Amniotic epithelial cell (primary cell): ENCODE measurements around the gene RHCG.
A peak's percentile ranks its signal among the peaks of the same experiment; 100 is the strongest.

Source experiments
- DNase-seq: peaks from one replicate; pipeline ENCODE4 v3.0.0-alpha.2; 2010; ENCODE audit warnings: low read depth

RHCG gene

GRCh38 chr15:89502867-89503595 is 6.6 kb upstream of the RHCG start:
- DNase-seq: no peak

- no peak for DNase-seq
Measured at GRCh38 chr15:89501646-89502045, 5.3 kb upstream of the RHCG start.

- DNase-seq: no peak
Measured at GRCh38 chr15:89500397-89501270, 4.3 kb upstream of the RHCG start.

GRCh38 chr15:89499156-89499555 is 2.8 kb upstream of the RHCG start:
- DNase-seq: no peak

GRCh38 chr15:89498574-89498906 is 2.2 kb upstream of the RHCG start:
- DNase-seq: no peak

GRCh38 chr15:89497231-89497630 is 848 bp upstream of the RHCG start:
- no peak for DNase-seq

GRCh38 chr15:89495638-89496145 is 691 bp downstream of the RHCG start:
- no peak for DNase-seq

GRCh38 chr15:89494941-89495637 is 1.3 kb downstream of the RHCG start:
- DNase-seq: peak; percentile 17

- DNase-seq: no peak
Measured at GRCh38 chr15:89494031-89494430, 2.4 kb downstream of the RHCG start.

- DNase-seq: no peak
Measured at GRCh38 chr15:89492934-89493631, 3.3 kb downstream of the RHCG start.

- DNase-seq: no peak
Measured at GRCh38 chr15:89492111-89492641, 4.2 kb downstream of the RHCG start.

- no peak for DNase-seq
Measured at GRCh38 chr15:89490814-89491315, 5.5 kb downstream of the RHCG start.

GRCh38 chr15:89490081-89490813 is 6.1 kb downstream of the RHCG start:
- no peak for DNase-seq

- no peak for DNase-seq
Measured at GRCh38 chr15:89489376-89489775, 7.0 kb downstream of the RHCG start.

GRCh38 chr15:89487791-89488190 is 8.6 kb downstream of the RHCG start:
- DNase-seq: no peak

- no peak for DNase-seq
Measured at GRCh38 chr15:89486726-89487050, 9.7 kb downstream of the RHCG start.

- DNase-seq: no peak
Measured at GRCh38 chr15:89483079-89483478, 13.3 kb downstream of the RHCG start.

GRCh38 chr15:89482139-89482538 is 14.2 kb downstream of the RHCG start:
- DNase-seq: peak; percentile 47

GRCh38 chr15:89480505-89480904 is 15.9 kb downstream of the RHCG start:
- no peak for DNase-seq

- DNase-seq: no peak
Measured at GRCh38 chr15:89479173-89479572, 17.2 kb downstream of the RHCG start.
